HEK293 (cell line): ENCODE data around the gene CHST8.
A peak's percentile ranks its signal among the peaks of the same experiment; 100 is the strongest.

Experiments used
- CTCF ChIA-PET: fragments of 350-600 bp; formaldehyde crosslinking; extraction: SDS; loops from one replicate; lab custom pipeline; 2021; ENCODE audit warnings: antibody characterized with exemption; lab: Yijun Ruan, JAX
- POLR2A ChIA-PET: fragments of 300-600 bp; formaldehyde crosslinking; extraction: SDS; loops from one replicate; lab custom pipeline; 2020; ENCODE audit warnings: antibody characterized with exemption, inconsistent platforms; lab: Yijun Ruan, JAX
- H3K27ac ChIP-seq: fragments of 200-500 bp; sonication (Bioruptor generic); 2 replicates; pipeline ENCODE4 v1.5.1; 2014; ENCODE audit warnings: low read depth, low read length, control low read depth, inconsistent platforms; ENCODE audit errors: extremely low read depth
- H3K36me3 ChIP-seq, 2 experiments: fragments of 200-500 bp in 1 of 2; sonication (Bioruptor generic) in 1 of 2; 1 replicate in 1 of 2; 2 replicates in 1 of 2; pipeline ENCODE4 v1.5.1; 2014 to 2017; ENCODE audit warnings: inconsistent platforms in 2 of 2, low read length in 2 of 2; ENCODE audit not compliant: control insufficient read depth in 2 of 2, insufficient read depth in 1 of 2
- H3K4me1 ChIP-seq: fragments of 200-500 bp; sonication (Bioruptor generic); 2 replicates; pipeline ENCODE4 v1.5.1; 2014; ENCODE audit warnings: mild to moderate bottlenecking, low read length, inconsistent platforms; ENCODE audit not compliant: control insufficient read depth, insufficient read depth
- H3K4me3 ChIP-seq: 2 replicates; pipeline ENCODE4 v1.5.1; 2011; ENCODE audit warnings: low read depth, mild to moderate bottlenecking, control low read depth, low read length, moderate library complexity
- H3K9me3 ChIP-seq: fragments of 200-500 bp; sonication (Bioruptor generic); 2 replicates; pipeline ENCODE4 v1.5.1; 2014; ENCODE audit warnings: low read depth, low read length, inconsistent platforms; ENCODE audit not compliant: control insufficient read depth, insufficient read depth
- EGR2 ChIP-seq: fragments of 450-650 bp; formaldehyde crosslinking; IDR thresholded peaks from 2 replicates; pipeline ENCODE4 v1.5.1; 2016; ENCODE audit warnings: low read depth, missing biosample characterization, missing genetic modification characterization
- GLIS2 ChIP-seq: fragments of 450-650 bp; formaldehyde crosslinking; IDR thresholded peaks from 2 replicates; pipeline ENCODE4 v1.5.1; 2016; ENCODE audit warnings: missing biosample characterization, missing genetic modification characterization
- RBAK ChIP-seq: fragments of 450-650 bp; formaldehyde crosslinking; IDR thresholded peaks from 2 replicates; pipeline ENCODE4 v1.5.1; 2016; ENCODE audit warnings: missing biosample characterization, missing genetic modification characterization
- ZFHX2 ChIP-seq: fragments of 450-650 bp; formaldehyde crosslinking; conservative IDR thresholded peaks from 2 replicates; pipeline ENCODE4 v1.5.1; 2016; ENCODE audit warnings: missing biosample characterization, missing genetic modification characterization
- ZNF121 ChIP-seq: fragments of 450-650 bp; formaldehyde crosslinking; IDR thresholded peaks from 2 replicates; pipeline ENCODE4 v1.5.1; 2016; ENCODE audit warnings: missing biosample characterization, missing genetic modification characterization
- ZNF19 ChIP-seq: fragments of 450-650 bp; formaldehyde crosslinking; IDR thresholded peaks from 2 replicates; pipeline ENCODE4; 2016; ENCODE audit warnings: missing biosample characterization, missing genetic modification characterization, low read depth
- ZNF2 ChIP-seq: fragments of 450-650 bp; formaldehyde crosslinking; IDR thresholded peaks from 2 replicates; pipeline ENCODE4 v1.5.1; 2016; ENCODE audit warnings: missing biosample characterization, missing genetic modification characterization
- ZNF214 ChIP-seq: fragments of 450-650 bp; formaldehyde crosslinking; IDR thresholded peaks from 2 replicates; pipeline ENCODE4 v1.5.1; 2017; ENCODE audit warnings: missing biosample characterization, mild to moderate bottlenecking, missing genetic modification characterization, borderline replicate concordance
- ZNF24 ChIP-seq: fragments of 450-650 bp; formaldehyde crosslinking; IDR thresholded peaks from 2 replicates; pipeline ENCODE4 v1.5.1; 2016; ENCODE audit warnings: missing biosample characterization, missing genetic modification characterization
- ZNF292 ChIP-seq: fragments of 450-650 bp; formaldehyde crosslinking; IDR thresholded peaks from 2 replicates; pipeline ENCODE4 v1.5.1; 2016; ENCODE audit warnings: low read depth, missing biosample characterization, missing genetic modification characterization, borderline replicate concordance
- ZNF514 ChIP-seq: fragments of 450-650 bp; formaldehyde crosslinking; IDR thresholded peaks from 2 replicates; pipeline ENCODE4 v1.5.1; 2016; ENCODE audit warnings: missing biosample characterization, missing genetic modification characterization
- ZNF555 ChIP-seq: fragments of 450-650 bp; formaldehyde crosslinking; conservative IDR thresholded peaks from 2 replicates; pipeline ENCODE4 v1.5.1; 2017; ENCODE audit warnings: missing biosample characterization, mild to moderate bottlenecking, missing genetic modification characterization, inconsistent platforms
- ZNF560 ChIP-seq: fragments of 450-650 bp; formaldehyde crosslinking; IDR thresholded peaks from 2 replicates; pipeline ENCODE4 v1.5.1; 2017; ENCODE audit warnings: missing biosample characterization, missing genetic modification characterization, borderline replicate concordance
- ZNF629 ChIP-seq: fragments of 450-650 bp; formaldehyde crosslinking; IDR thresholded peaks from 2 replicates; pipeline ENCODE4 v1.5.1; 2017; ENCODE audit warnings: missing biosample characterization, missing genetic modification characterization
- ZNF670 ChIP-seq: fragments of 450-650 bp; formaldehyde crosslinking; IDR thresholded peaks from 2 replicates; pipeline ENCODE4 v1.5.1; 2016; ENCODE audit warnings: missing biosample characterization, missing genetic modification characterization, low read depth
- ZNF792 ChIP-seq: fragments of 450-650 bp; formaldehyde crosslinking; IDR thresholded peaks from 2 replicates; pipeline ENCODE4 v1.5.1; 2016; ENCODE audit warnings: missing biosample characterization, missing genetic modification characterization
- ZNF837 ChIP-seq: fragments of 450-650 bp; formaldehyde crosslinking; IDR thresholded peaks from 2 replicates; pipeline ENCODE4 v1.5.1; 2016; ENCODE audit warnings: missing biosample characterization, missing genetic modification characterization
- TF ChIP-seq, protein P1 (sequence below): fragments of 450-650 bp; formaldehyde crosslinking; IDR thresholded peaks from 2 replicates; pipeline ENCODE4 v1.5.1; 2016; ENCODE audit warnings: missing biosample characterization, missing genetic modification characterization
- TF ChIP-seq, protein P2 (sequence below): fragments of 450-650 bp; formaldehyde crosslinking; IDR thresholded peaks from 2 replicates; pipeline ENCODE4 v1.5.1; 2016; ENCODE audit warnings: missing biosample characterization, missing genetic modification characterization, low read depth

CHST8 gene

DNA sequence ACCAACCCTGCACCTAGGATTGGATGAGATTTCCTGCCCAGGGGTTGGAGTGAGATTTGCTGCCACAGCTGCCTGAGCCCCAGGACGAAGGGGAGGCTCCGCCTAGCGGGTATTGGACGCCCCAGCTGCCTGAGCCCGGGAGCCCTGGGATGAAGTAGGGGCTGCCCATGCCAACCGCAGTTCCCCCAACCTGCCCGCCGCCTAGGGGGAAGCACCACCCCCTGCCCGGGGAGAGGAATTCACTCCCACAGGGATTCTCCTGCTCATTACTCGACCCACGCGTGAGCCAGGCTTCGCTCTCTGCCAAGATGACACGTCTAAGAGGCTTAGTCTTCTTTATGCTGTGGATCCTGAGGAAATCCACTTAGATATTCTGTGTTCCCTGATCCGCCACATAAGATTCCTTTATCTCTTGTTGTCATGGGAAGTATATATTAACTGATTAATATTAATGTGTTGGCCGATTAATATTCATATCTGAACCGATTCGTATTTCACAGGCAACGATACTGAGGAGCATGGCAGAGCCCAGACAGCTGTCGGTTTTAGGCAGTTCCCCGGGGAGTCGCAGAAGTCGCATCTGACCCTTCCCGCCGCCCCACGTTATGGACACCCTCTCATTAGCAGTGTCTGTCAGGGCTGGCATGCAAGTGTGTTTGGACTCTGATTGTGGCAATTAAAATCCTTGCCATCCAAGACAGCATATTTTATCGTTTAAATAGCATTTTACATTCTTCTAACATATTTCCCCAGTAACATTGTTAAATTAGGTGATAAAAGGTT, 130.5 kb downstream of the CHST8 start:
- peak; percentile 46 for TF ChIP-seq EGR2 (tag by site-specific recombination)
- TF ChIP-seq ZFHX2 (tag by site-specific recombination), result 0 out of 2 replicates have a peak, but pooled peaks have one; percentile 32
- no peak for TF ChIP-seq ZNF670 (tag by site-specific recombination)
- Histone ChIP-seq H3K36me3 (no peaks in the 10 kb centered on the region), H3K27ac (no peak overlapping the region), H3K4me3 (no peak overlapping the region), H3K4me1 (0 out of 2 replicates have a peak, but pooled peaks cover 2% of the 10 kb centered on the region), H3K9me3 (no peaks in the 10 kb centered on the region)
- ChIA-PET POLR2A (no interaction called here), CTCF (interaction anchor here (0.6 to 1.6 kb wide), 2 partner anchors 26 to 354 kb away, joined by 5 to 9 read pairs; no protein-coding TSS in a partner anchor)

DNA sequence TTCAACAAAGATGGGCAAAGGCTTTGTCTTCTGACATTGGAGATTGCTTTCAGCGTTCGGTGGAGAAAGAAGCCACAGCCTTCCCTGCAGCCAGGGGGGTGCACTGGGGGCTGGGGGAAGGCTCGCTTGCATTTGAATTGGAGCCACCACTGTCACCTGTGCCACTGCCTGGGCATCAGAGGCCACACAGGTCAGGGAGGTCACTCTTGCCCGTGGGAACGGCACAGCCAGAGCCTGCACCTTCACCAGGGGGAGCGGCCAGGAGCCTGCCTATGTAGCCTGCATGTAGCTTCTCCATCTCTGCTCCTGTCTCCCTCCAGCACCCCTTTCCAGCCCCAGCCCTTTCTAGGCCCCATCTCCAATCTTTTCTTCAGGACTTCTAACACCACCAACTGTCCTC, 131.2 kb downstream of the CHST8 start:
- TF ChIP-seq ZNF292 (no peak), ZNF214 (tag by site-specific recombination) (no peak), ZNF2 (tag by site-specific recombination) (no peak), ZNF629 (tag by site-specific recombination) (no peak), ZNF560 (tag by site-specific recombination) (no peak), ZNF24 (tag by site-specific recombination) (no peak)
- Histone ChIP-seq H3K4me1 (0 out of 2 replicates have a peak, but pooled peaks cover 2% of the 10 kb centered on the region), H3K36me3 (no peaks in the 10 kb centered on the region), H3K9me3 (no peaks in the 10 kb centered on the region), H3K27ac (no peak overlapping the region), H3K4me3 (no peak overlapping the region)
- ChIA-PET CTCF (interaction anchor here (0.6 kb wide), 1 partner anchor 354 kb away, joined by 5 read pairs; no protein-coding TSS in a partner anchor), POLR2A (no interaction called here)

DNA sequence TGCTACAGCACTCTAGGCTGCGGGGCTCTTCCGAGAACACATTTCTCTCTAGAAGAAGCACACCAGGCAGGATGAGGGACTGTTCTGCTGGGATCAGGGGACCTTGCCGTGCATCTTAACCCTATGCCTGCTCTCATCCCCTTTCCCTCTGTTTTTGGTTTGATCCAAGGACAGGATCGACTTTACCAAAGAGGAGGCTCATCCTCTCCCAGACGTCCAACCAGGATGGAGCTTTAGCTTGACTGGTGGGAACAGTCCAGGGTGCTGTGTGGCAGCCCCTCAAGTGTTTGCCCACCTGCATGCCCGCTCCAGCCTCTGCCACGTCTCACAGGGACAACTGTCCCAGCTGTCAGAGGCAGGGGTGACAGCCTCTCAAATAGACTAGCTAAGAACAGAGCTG, 132.6 kb downstream of the CHST8 start:
- TF ChIP-seq ZNF555 (tag by site-specific recombination), result no peak
- TF ChIP-seq ZNF121 (tag by site-specific recombination), result no peak
- no peak for TF ChIP-seq ZNF837 (tag by site-specific recombination)
- no peak for TF ChIP-seq ZNF19
- 0 out of 2 replicates have a peak, but pooled peaks cover 2% of the 10 kb centered on the region for H3K4me1 ChIP-seq
- H3K36me3 ChIP-seq, result no peaks in the 10 kb centered on the region
- ChIA-PET CTCF (interaction anchor here (0.9 to 2.6 kb wide), 4 partner anchors 13 to 347 kb away, joined by 3 to 7 read pairs (median 6); no protein-coding TSS in a partner anchor), POLR2A (no interaction called here)
- no peak overlapping the region for H3K4me3 ChIP-seq
- no peak overlapping the region for H3K27ac ChIP-seq
- no peaks in the 10 kb centered on the region for H3K9me3 ChIP-seq

DNA sequence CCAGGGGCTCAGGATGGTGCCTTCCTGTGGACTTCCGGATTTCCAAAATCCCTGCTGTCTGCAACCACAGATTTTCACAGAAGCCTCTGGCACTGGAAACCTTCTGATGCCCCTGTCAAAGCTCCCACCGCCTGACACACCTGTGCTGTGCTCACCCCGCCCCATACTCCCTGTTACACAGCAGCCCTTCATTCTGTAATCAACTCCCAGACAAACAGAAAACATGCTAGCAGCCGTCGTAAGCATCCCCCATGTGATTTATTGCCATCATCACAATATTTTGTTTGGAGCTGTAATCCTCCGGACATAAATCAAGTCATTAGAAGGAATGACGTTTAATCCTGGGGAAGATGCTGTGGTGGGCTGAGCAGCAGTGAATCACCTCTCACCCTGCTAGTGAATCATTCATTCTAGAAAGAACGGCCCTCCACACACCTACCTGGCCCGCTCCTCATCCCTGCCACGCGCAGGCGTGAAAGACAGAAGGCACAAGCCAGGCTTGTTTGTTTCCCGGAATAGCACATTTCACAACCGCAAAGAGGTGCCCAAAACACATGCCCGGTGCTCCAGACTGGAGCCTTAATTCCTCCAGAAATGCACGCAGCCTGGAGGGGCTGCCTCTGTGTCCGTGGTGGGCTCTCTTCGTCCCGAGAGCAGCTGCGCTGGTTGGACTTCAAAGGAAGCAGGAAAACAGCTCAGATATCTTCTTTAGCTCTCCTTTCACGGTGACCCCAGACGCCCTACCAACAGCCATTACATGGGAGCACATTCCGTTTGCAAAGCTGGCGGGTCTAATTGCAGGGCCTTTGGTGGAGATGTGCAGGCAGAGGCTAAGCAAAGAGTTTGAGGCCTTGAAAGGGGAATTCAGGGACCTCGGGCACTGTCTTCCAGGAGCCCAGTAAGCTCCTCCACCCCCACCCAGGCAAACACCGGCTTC, 133.6 kb downstream of the CHST8 start:
- CTCF ChIA-PET, result interaction anchor here (0.7 to 2.6 kb wide), 7 partner anchors 12 to 348 kb away, joined by 3 to 8 read pairs (median 6); no protein-coding TSS in a partner anchor
- Histone ChIP-seq H3K9me3 (no peaks in the 10 kb centered on the region), H3K4me1 (0 out of 2 replicates have a peak, but pooled peaks cover 2% of the 10 kb centered on the region), H3K36me3 (no peaks in the 10 kb centered on the region), H3K4me3 (no peak overlapping the region), H3K27ac (no peak overlapping the region)
- TF ChIP-seq GLIS2 (tag by site-specific recombination), result no peak
- no peak for TF ChIP-seq RBAK (tag by site-specific recombination)
- TF ChIP-seq, protein P1, sequence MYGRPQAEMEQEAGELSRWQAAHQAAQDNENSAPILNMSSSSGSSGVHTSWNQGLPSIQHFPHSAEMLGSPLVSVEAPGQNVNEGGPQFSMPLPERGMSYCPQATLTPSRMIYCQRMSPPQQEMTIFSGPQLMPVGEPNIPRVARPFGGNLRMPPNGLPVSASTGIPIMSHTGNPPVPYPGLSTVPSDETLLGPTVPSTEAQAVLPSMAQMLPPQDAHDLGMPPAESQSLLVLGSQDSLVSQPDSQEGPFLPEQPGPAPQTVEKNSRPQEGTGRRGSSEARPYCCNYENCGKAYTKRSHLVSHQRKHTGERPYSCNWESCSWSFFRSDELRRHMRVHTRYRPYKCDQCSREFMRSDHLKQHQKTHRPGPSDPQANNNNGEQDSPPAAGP (tag by site-specific recombination), result no peak
- no peak for TF ChIP-seq ZNF514
- TF ChIP-seq ZNF792 (tag by site-specific recombination), result no peak
- TF ChIP-seq, protein P2, sequence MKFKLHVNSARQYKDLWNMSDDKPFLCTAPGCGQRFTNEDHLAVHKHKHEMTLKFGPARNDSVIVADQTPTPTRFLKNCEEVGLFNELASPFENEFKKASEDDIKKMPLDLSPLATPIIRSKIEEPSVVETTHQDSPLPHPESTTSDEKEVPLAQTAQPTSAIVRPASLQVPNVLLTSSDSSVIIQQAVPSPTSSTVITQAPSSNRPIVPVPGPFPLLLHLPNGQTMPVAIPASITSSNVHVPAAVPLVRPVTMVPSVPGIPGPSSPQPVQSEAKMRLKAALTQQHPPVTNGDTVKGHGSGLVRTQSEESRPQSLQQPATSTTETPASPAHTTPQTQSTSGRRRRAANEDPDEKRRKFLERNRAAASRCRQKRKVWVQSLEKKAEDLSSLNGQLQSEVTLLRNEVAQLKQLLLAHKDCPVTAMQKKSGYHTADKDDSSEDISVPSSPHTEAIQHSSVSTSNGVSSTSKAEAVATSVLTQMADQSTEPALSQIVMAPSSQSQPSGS (tag by site-specific recombination), result no peak
- POLR2A ChIA-PET, result no interaction called here
